Measurements from ENCODE around the gene FGF22. TPM values are rescaled to one million over a fixed set of nuclear protein-coding genes. Genes with fewer than 3 reads are reported as not detected.

FGF22 gene
- total RNA-seq, 1 donor from 2014 or later: 0.38 TPM

GRCh38 chr19:681029-682019, 41.6 kb downstream of the FGF22 start:
- no peaks in the 10 kb centered on the region for H3K9me3 Mint-ChIP-seq
- peaks cover 19% of the 10 kb centered on the region for H3K4me1 Mint-ChIP-seq
- peak overlapping the region; percentile 84 for H3K4me3 Mint-ChIP-seq
- no peaks in the 10 kb centered on the region for H3K36me3 Mint-ChIP-seq
- DNase-seq (ENCODE audit: low spot score in 2 of 2, unreplicated experiment in 2 of 2): peak in 1 of 2 experiments; percentile 19
- TF ChIP-seq CTCF (IDR thresholded peaks at IDR 0.05; ENCODE audit: unreplicated experiment): no peak
- H3K27me3 Mint-ChIP-seq (ENCODE audit: low read depth): no peaks in the 10 kb centered on the region
- peak overlapping the region; percentile 99 for H3K27ac Mint-ChIP-seq

GRCh38 chr19:682678-683320, 43.1 kb downstream of the FGF22 start:
- Mint-ChIP-seq H3K36me3 (no peaks in the 10 kb centered on the region), H3K4me1 (peaks cover 13% of the 10 kb centered on the region), H3K4me3 (no peak overlapping the region), H3K9me3 (no peaks in the 10 kb centered on the region), H3K27ac (peak overlapping the region; percentile 66), H3K27me3 (ENCODE audit: low read depth) (no peaks in the 10 kb centered on the region)
- no peak for DNase-seq (ENCODE audit: low spot score in 2 of 2, unreplicated experiment in 2 of 2)
- no peak for TF ChIP-seq CTCF (IDR thresholded peaks at IDR 0.05; ENCODE audit: unreplicated experiment)

GRCh38 chr19:685454-685931, 45.8 kb downstream of the FGF22 start:
- no peak for DNase-seq (ENCODE audit: low spot score in 2 of 2, unreplicated experiment in 2 of 2)
- Mint-ChIP-seq H3K4me1 (no peaks in the 10 kb centered on the region), H3K4me3 (no peak overlapping the region), H3K36me3 (no peaks in the 10 kb centered on the region), H3K27me3 (ENCODE audit: low read depth) (no peaks in the 10 kb centered on the region), H3K27ac (no peak overlapping the region), H3K9me3 (no peaks in the 10 kb centered on the region)
- no peak for TF ChIP-seq CTCF (IDR thresholded peaks at IDR 0.05; ENCODE audit: unreplicated experiment)

GRCh38 chr19:686589-687297, 47.1 kb downstream of the FGF22 start:
- no peak for TF ChIP-seq CTCF (IDR thresholded peaks at IDR 0.05; ENCODE audit: unreplicated experiment)
- H3K36me3 Mint-ChIP-seq: no peaks in the 10 kb centered on the region
- H3K4me3 Mint-ChIP-seq: no peak overlapping the region
- H3K27ac Mint-ChIP-seq: no peak overlapping the region
- H3K9me3 Mint-ChIP-seq: no peaks in the 10 kb centered on the region
- no peak for DNase-seq (ENCODE audit: low spot score in 2 of 2, unreplicated experiment in 2 of 2)
- no peaks in the 10 kb centered on the region for H3K4me1 Mint-ChIP-seq
- no peaks in the 10 kb centered on the region for H3K27me3 Mint-ChIP-seq (ENCODE audit: low read depth)

- Mint-ChIP-seq H3K9me3 (no peaks in the 10 kb centered on the region), H3K36me3 (no peaks in the 10 kb centered on the region), H3K27ac (no peak overlapping the region), H3K27me3 (ENCODE audit: low read depth) (no peaks in the 10 kb centered on the region), H3K4me1 (no peaks in the 10 kb centered on the region), H3K4me3 (no peak overlapping the region)
- TF ChIP-seq CTCF (IDR thresholded peaks at IDR 0.05; ENCODE audit: unreplicated experiment): no peak
- DNase-seq (ENCODE audit: low spot score in 2 of 2, unreplicated experiment in 2 of 2): no peak
These were observed 48.0 kb downstream of the FGF22 start for GRCh38 chr19:687569-688166.

All from mesothelial cell of epicardium (in vitro differentiated cells).